Right ventricle myocardium inferior (tissue), 1 donor: Measurements from ENCODE around the gene PAK4. TPM values are rescaled to one million over a fixed set of nuclear protein-coding genes. Genes with fewer than 3 reads are reported as not detected.
A peak's percentile ranks its signal among the peaks of the same experiment; 100 is the strongest.

Experiments
- ATAC-seq: fragments of 200-7000 bp; cut with Tn5 transposase; one replicate; pipeline ENCODE4 v1.9.1; 2020; ENCODE audit warnings: mild to moderate bottlenecking, moderate library complexity
- DNase-seq: peaks from one replicate; pipeline ENCODE4 v3.0.0; 2021; ENCODE audit errors: missing footprints
- intact Hi-C: fragments of 100-400 bp; cut with DNase I; formaldehyde crosslinking; loops from one replicate; pipeline ENCODE4 v1.11.0; 2022
- total RNA-seq: library from RNA; stranded (reverse); fragmentation: NEBNext Ultra II Directional; extraction: Animal tissue kit (Norgen Biotek cat#: 25700); gene quantifications from one replicate; pipeline ENCODE4 v1.2.1, GENCODE V29; 2021
- donor health status: DM: no; HTN: yes; CAD: no; lungs with severe emphysema.

PAK4 gene
- total RNA-seq, 1 donor from 2014 or later = 16.2 TPM

DNA sequence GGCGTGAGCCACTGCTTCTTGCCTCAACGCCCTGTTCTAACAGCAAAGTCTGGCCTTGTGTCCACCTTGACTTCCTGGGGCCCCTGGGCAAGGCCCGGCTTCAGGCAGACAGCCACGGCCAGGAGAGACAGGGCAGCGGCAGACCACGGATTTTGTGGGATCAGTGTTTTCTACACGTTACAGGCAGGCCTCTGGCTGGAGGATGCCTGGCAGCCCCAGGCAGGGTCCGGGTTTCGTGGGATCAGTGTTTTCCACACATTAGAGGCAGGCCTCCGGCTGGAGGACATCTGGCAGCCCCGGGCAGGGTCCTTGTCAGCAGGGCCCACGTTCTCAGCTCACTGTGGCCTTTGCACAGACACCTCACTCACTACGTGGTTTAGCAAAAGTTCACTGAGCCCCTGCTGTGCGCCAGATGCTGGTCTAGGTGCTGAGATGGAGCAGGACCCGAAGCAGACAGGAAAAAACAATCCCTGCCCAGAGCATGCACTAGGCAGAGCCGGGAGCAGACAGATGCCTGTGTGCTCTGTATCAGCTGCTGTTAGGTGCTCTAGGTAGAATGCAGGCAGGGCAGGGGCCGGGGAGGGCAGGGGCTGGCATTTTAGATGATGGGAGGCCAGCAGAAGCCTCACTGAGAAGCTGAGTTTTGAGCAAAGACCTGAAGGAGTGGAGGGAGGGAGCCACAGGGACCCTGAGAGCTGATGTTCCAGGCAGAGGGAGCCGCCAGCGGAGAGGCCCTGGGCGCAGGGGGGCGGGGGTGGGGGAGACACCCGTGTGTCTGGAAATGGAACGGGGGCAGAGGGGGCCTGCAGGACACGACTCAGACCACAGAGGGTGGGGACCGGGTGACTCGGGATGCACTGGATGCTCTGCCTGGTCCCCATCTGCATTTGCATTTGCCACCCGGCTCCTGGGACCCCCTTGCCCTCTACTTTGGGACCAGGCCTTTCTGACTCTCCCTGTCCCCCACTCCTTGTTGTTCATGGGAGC is 46.2 kb downstream of the PAK4 start:
- DNase-seq = no peak
- intact Hi-C loops = no loop called here

DNA sequence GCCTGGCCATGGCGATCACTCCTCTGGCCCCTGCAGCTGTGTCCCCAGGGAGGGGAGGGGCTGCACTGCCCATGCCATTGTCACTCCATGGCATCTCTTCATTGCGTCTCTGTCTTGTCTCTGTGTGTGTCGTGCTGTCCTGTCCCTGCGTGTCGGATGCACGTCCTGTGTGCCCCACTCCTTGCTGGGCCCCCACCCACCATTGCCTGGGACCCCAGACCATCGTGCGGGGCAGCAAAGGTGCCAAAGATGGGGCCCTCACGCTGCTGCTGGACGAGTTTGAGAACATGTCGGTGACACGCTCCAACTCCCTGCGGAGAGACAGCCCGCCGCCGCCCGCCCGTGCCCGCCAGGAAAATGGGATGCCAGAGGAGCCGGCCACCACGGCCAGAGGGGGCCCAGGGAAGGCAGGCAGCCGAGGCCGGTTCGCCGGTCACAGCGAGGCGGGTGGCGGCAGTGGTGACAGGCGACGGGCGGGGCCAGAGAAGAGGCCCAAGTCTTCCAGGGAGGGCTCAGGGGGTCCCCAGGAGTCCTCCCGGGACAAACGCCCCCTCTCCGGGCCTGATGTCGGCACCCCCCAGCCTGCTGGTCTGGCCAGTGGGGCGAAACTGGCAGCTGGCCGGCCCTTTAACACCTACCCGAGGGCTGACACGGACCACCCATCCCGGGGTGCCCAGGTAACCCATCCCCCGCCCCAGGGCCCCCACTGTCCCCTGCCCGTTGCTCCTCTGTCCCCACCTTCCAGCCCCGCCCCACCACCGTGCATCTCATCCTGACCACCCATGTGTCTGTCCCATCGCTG is 47.3 kb downstream of the PAK4 start:
- ATAC-seq (no peak), DNase-seq (no peak)
- intact Hi-C loops = no loop called here

More for the DNA sequence above, 46.2 kb downstream of the PAK4 start:
- ATAC-seq = no peak

DNA sequence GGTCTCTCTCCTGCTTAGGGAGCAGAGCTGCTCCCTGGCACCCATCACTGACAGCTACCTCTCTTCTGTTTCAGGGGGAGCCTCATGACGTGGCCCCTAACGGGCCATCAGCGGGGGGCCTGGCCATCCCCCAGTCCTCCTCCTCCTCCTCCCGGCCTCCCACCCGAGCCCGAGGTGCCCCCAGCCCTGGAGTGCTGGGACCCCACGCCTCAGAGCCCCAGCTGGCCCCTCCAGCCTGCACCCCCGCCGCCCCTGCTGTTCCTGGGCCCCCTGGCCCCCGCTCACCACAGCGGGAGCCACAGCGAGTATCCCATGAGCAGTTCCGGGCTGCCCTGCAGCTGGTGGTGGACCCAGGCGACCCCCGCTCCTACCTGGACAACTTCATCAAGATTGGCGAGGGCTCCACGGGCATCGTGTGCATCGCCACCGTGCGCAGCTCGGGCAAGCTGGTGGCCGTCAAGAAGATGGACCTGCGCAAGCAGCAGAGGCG is 48.0 kb downstream of the PAK4 start:
- intact Hi-C loops = no loop called here
- ATAC-seq (no peak), DNase-seq (no peak)

DNA sequence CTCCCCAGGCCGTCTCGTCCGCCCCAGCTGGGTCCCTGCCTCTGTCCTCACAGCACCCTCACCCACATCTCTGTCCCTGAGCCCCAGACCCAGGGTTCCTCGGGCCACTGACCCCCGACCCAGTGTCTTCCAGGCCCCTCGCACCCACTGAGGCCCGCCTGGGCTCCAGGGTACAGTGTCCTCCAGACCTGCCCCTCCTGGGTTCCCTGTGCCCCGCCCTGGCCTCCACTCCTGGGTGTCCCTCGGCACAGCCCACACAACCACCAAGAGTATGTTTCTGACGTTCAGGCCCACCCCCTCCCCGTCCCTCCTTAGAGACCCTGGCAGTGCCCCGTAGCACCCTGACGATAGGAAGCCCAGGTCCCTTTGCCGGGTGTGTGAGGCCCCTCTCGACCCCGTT is 48.6 kb downstream of the PAK4 start:
- ATAC-seq (no peak), DNase-seq (no peak)
- intact Hi-C loops = no loop called here

DNA sequence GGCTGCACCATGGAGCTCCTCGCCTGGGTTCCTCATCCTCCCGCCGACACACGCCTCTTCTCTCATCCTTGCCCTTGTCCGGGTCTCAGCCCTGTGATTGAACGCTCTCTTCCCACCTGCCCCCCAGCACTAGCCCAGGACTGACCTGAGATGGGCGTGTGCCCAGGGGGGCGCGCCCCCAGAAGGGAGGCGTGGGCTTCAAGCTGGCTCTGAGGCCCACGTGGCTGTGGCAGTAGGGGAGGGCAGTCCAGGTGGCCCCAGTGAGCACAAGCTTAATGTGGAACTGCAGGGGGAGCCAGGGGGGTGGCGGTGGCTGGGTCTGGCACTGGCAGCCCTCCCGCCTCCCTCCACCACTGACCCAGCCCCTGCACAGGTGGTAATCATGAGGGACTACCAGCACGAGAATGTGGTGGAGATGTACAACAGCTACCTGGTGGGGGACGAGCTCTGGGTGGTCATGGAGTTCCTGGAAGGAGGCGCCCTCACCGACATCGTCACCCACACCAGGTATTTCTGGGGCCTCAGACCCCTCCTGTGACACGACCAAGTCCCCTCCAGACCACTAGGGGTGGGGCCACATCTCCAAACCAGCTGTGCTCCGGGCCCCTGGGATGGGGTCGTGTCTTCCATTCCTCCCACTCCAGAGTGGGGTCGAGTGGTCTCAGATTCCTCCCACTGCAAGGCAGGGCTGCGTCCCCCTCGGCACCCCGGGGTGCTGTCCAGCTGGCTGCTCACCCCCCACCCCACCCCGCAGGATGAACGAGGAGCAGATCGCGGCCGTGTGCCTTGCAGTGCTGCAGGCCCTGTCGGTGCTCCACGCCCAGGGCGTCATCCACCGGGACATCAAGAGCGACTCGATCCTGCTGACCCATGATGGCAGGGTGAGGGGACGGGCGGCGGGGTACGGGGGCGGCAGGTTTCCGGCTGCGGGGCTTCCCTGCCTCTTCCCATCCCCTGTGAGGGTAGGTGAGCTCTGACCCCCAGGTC is 49.3 kb downstream of the PAK4 start:
- DNase-seq = no peak
- intact Hi-C loops = no loop called here
- ATAC-seq = no peak

DNA sequence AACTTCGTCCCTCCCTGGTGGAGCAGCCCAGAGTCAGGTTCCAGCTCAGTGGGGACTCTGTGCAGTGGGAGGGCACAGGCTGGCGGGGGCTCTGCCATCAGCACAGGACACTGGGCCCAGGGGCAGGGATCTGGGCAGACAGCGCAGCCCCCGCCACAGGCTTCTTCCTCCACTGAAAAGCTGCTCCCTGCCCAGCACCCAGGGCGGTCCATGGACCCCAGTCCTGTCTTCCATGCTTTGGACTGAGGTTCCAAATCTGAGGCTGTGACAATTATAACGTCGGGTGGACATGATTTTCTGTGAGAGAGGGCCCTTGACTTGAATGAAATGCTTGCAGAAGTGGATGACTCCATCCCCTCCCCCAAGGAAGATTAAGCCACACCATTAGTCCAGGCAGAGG is 50.0 kb downstream of the PAK4 start:
- intact Hi-C loops = no loop called here
- DNase-seq (no peak), ATAC-seq (no peak)

DNA sequence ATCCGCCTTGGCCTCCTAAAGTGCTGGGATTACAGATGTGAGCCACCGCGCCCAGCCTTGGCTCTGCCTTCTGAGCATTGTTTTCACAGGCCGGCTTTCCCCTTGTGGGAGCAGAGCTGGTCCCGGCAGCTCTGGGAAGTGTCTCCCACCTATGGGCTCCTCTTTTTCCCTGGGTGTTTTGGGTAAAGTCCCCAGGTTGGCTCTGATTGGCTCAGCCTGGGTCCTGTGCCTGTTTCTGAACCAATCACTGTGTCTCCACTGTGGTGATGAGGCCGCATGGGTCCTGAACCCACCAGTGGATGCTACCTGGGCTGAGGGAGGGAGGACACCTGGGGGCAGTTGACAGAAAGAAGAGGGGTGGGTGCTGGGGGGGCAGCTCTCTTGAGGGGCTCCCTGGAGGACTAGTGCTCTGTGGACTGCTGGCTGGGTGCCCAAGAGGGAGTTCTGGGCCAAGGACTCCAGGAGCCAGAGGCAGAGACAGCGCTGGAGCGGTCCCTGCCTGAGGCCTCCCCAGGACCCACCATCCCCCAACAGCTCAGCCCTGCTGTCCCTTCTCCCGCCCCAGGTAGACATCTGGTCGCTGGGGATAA is 51.6 kb downstream of the PAK4 start:
- intact Hi-C loops = no loop called here
- no peak for DNase-seq

DNA sequence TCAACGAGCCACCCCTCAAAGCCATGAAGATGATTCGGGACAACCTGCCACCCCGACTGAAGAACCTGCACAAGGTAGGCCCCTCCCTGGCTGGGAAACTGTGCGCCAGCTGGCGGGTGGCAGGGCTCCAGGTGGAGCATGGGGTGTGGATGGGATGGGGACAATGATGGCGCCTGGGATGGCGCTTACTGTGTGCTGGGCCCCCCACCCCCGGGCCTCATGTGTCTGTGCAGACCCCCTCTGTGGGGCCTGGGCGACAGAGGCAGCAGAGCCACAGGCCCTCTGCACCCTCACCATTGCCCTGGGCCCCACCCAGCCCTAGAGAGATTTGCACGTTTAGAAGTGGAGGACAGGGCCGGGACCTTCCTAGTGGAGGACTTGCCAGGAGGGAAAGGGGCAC is 52.1 kb downstream of the PAK4 start:
- intact Hi-C loops = no loop called here
- ATAC-seq (no peak), DNase-seq (no peak)

More for the DNA sequence above, 51.6 kb downstream of the PAK4 start:
- no peak for ATAC-seq

DNA sequence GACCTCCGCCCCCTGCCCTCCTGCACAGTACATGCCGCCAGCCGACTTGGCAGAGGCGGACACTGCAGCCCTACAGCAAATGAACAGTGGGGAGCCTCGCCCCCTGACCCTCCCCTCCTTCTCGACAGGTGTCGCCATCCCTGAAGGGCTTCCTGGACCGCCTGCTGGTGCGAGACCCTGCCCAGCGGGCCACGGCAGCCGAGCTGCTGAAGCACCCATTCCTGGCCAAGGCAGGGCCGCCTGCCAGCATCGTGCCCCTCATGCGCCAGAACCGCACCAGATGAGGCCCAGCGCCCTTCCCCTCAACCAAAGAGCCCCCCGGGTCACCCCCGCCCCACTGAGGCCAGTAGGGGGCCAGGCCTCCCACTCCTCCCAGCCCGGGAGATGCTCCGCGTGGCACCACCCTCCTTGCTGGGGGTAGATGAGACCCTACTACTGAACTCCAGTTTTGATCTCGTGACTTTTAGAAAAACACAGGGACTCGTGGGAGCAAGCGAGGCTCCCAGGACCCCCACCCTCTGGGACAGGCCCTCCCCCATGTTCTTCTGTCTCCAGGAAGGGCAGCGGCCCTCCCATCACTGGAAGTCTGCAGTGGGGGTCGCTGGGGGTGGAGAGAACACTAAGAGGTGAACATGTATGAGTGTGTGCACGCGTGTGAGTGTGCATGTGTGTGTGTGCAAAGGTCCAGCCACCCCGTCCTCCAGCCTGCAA is 52.9 kb downstream of the PAK4 start:
- ATAC-seq = no peak
- intact Hi-C loops = no loop called here
- DNase-seq = no peak

DNA sequence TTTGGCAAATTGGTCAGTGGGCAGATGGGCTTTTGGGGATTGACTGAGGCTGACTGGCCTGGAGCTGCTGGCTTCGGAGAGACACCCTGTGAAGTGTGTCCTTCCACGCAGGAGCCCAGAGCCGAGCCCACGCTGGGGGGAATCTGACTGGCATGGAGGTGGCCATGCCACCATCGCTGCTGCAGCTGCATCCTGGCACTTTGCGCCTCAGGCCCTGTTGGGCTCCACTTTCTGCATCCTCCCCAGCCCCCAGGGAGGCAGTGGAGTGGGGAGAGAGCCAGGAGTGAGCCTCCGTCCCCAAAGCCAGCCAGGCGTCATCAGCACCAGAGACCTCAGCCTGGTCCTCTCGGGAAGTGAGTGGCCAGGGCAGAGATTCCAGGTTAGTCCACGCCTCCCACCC is 54.2 kb downstream of the PAK4 start:
- DNase-seq = no peak
- no peak for ATAC-seq
- intact Hi-C loops = no loop called here

DNA sequence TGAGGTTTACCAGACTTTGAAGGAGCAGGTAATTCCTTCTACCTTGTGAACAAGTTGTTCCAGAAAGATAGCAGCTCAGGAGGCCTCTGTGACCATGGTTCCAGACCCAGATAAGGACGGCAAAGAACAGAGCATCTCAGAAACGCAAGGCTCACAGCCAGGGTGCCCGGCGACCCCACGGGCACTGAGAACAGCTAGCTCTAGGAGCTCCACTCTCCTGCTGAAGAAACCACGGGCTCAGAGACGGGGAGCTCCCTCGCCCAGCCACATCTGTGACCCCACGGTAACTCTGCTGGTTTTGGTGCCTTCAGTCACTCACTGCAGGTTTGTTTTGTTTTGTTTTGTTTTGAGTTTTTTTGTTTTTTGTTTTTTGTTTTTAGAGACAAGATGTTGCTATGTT is 55.2 kb downstream of the PAK4 start:
- ATAC-seq (no peak), DNase-seq (no peak)
- intact Hi-C loops = no loop called here

DNA sequence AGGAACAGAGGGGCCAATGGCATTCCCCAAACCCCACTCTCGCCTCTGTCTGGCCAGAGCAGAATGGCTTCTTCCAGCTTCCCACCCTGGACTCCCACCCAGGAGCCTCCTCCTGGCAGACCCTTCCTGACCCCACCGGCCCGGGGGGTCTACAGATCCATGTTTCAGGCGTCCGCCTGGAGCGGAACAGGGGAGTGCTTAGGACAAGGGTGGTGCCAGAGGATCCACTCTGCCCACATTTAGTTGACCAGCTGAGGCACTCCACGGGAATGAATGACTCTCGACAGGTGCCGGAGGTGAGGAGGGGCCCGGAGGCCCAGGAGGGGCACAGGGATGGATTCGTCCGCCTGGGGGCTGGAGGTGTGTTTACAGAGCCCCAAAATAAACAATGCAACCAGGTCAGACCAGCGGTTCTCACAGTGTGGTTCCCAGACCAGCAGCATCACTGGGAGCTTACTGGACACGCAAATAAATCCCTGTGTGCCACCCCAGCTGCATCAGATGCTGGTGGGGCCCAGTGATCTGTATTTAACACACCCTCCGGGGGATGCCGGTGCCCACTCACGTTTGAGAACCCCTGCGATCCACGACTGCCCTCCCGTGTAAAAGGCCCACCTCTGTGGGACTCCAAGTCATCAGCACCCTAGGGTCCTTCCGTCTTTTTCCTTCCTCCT is 56.1 kb downstream of the PAK4 start:
- intact Hi-C loops = no loop called here
- no peak for ATAC-seq
- DNase-seq = no peak

DNA sequence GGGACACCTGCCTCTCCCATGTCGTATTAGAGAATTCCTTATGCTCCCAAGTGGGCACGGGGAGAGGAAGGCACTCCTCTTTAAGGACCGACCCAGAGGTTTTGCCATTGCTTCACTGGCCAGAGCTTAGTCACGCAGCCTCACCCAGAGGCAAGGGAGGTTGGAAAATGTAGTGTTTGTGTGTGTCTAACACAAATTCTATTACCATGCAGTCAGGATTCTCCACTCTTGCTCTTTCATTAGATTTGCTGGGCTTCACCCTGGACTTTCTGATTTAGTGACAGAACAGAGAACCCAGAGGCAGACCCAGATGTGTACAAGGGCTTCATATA is 56.6 kb downstream of the PAK4 start:
- ATAC-seq (no peak), DNase-seq (no peak)
- intact Hi-C loops = no loop called here

DNA sequence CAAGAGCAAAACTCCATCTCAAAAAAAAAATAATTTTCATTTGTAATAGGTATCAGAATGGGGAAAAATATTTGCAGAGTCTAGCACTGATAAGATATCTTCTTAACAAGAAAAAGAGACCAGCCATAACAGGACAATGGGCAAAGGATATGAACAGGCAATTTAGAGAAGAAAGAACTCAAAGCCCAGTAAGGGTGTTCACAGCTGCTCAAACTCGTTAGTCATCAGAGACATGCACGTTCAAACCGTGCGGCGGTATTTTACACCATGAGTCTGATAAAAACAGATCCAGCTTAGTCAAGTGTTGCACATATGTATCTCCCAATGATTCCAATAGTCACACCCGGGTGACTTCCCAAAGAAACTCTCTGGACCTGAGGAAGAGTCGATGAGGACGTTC is 57.5 kb downstream of the PAK4 start:
- ATAC-seq = no peak
- intact Hi-C loops = no loop called here
- DNase-seq = no peak

DNA sequence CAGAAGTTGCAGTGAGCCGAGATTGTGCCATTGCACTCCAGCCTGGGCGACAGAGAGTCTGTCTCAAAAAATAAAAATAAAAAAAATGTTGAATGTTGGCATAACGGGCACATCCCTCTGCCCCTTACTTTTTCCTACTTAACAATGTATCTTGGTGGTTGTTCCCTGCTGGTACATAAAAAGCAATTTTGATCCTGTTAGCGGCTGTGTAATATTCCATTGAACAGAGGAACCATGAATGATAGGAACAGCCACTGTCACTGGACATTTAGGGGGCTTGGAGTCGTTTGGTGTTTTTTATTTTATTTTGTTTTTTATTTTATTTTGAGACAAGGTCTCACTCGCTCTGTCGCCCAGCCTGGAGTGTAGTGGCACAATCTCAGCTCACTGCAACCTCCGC is 60.8 kb downstream of the PAK4 start:
- ATAC-seq (no peak), DNase-seq (no peak)
- intact Hi-C loops = no loop called here

DNA sequence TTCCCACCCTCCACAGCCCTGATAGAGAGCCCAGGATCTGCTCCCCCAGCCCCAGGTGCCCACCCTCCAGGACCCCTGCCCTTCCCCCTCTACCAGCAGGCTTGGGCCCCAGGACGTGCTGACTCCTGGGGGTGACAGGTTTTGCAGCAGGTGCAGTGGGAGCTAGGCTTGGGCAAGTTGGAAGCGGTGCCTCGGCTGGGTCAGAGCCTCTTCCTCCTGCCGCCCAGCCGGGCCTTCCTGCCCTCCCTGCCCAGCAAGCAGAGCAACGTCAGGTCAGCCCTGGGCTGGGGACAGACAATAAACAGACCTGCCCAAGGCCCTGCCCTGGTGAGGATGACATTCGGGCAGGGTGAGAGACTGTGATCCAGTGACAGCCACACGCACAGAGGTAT is 62.0 kb downstream of the PAK4 start:
- ATAC-seq (no peak), DNase-seq (no peak)
- intact Hi-C loops = loop anchor here (1.0 kb wide), 1 partner anchor 65 kb away; no protein-coding TSS in a partner anchor

DNA sequence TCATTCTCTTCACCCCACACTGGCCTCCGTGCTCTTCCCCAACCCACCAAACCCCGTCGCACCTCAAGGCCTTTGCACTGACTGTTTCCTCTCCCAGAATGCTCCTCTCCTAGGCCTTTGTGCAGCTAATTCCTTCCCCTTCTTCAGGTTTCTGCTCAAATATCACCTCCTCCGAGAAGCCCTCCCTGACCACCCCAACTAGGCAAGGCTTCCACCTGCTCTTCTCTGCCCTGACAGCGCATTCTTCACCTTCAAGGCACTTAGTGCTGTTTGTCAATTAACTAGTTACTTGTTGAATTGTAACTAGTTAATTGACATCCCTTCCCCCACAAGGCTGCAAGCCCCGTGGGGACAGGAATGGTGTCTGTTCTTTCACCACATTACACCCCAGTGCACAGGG is 63.4 kb downstream of the PAK4 start:
- DNase-seq (peak; percentile 1), ATAC-seq (no peak)
- intact Hi-C loops = no loop called here
